ENCODE data around the gene UBASH3B.

UBASH3B gene

DNA sequence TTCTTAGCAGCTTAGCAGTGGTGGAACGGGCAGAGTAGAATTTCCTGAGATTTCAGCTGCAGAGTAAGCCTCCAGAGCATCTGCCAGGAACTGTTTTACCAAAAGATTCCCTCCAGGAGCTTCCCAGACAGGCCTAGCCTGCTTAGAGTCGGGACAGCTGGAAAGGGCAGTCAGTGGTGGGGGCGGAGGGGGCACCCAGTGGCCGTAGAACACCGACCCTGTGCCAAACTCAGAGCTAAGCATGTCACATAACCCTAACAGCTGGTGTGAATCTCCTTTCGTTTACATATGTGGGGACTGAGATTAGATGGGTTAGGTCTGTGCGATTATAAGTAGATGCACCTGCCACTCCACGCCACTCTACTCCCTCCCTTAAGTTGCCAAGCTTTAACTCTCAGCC lies 102.8 kb downstream of the UBASH3B start:
- no peak for TF ChIP-seq CREB1 (IDR thresholded peaks at IDR 0.05; ENCODE audit: low read depth)
- TF ChIP-seq CEBPB (IDR thresholded peaks at IDR 0.05) = no peak
- TF ChIP-seq, protein P1, sequence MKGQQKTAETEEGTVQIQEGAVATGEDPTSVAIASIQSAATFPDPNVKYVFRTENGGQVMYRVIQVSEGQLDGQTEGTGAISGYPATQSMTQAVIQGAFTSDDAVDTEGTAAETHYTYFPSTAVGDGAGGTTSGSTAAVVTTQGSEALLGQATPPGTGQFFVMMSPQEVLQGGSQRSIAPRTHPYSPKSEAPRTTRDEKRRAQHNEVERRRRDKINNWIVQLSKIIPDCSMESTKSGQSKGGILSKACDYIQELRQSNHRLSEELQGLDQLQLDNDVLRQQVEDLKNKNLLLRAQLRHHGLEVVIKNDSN (IDR thresholded peaks at IDR 0.05) = no peak
- TF ChIP-seq TAF1 (IDR thresholded peaks at IDR 0.05; ENCODE audit: low read depth) = no peak
- TF ChIP-seq TCF12 (IDR thresholded peaks at IDR 0.05; ENCODE audit: low read depth) = no peak
- no peak for TF ChIP-seq TEAD4 (IDR thresholded peaks at IDR 0.05)
- no peak for TF ChIP-seq FOXM1 (IDR thresholded peaks at IDR 0.05; ENCODE audit: borderline replicate concordance, low read depth)
- no peak for TF ChIP-seq NFIC (IDR thresholded peaks at IDR 0.05)
- TF ChIP-seq, protein P2, sequence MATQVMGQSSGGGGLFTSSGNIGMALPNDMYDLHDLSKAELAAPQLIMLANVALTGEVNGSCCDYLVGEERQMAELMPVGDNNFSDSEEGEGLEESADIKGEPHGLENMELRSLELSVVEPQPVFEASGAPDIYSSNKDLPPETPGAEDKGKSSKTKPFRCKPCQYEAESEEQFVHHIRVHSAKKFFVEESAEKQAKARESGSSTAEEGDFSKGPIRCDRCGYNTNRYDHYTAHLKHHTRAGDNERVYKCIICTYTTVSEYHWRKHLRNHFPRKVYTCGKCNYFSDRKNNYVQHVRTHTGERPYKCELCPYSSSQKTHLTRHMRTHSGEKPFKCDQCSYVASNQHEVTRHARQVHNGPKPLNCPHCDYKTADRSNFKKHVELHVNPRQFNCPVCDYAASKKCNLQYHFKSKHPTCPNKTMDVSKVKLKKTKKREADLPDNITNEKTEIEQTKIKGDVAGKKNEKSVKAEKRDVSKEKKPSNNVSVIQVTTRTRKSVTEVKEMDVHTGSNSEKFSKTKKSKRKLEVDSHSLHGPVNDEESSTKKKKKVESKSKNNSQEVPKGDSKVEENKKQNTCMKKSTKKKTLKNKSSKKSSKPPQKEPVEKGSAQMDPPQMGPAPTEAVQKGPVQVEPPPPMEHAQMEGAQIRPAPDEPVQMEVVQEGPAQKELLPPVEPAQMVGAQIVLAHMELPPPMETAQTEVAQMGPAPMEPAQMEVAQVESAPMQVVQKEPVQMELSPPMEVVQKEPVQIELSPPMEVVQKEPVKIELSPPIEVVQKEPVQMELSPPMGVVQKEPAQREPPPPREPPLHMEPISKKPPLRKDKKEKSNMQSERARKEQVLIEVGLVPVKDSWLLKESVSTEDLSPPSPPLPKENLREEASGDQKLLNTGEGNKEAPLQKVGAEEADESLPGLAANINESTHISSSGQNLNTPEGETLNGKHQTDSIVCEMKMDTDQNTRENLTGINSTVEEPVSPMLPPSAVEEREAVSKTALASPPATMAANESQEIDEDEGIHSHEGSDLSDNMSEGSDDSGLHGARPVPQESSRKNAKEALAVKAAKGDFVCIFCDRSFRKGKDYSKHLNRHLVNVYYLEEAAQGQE (IDR thresholded peaks at IDR 0.05; ENCODE audit: low read depth) = no peak
- no peak for TF ChIP-seq YY1 (IDR thresholded peaks at IDR 0.05; ENCODE audit: low read depth)
- TF ChIP-seq, protein P3, sequence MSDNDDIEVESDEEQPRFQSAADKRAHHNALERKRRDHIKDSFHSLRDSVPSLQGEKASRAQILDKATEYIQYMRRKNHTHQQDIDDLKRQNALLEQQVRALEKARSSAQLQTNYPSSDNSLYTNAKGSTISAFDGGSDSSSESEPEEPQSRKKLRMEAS (IDR thresholded peaks at IDR 0.05) = no peak
- no peak for TF ChIP-seq EGR1 (IDR thresholded peaks at IDR 0.05)
- no peak for TF ChIP-seq RAD21 (IDR thresholded peaks at IDR 0.05; ENCODE audit: low read depth)

DNA sequence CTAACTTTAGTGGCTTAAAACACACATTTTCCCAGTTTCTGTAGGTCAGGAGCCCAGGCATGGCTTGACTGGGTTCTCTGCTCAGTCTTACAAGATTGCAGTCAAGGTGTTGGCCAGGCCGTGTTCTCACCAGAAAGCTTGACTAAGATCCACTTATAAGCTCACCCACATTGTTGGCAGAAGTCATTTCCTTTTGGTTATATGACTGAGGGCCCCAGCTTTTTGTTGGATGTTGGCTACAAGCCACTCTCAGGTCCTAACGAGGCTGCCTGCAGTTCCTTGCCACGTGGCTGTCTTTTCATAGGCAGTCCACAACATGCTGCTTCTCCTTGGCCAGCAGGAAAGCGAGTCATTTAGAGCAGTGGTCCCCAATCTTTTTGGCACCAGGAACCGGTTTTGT lies 103.5 kb downstream of the UBASH3B start:
- no peak for TF ChIP-seq FOXM1 (IDR thresholded peaks at IDR 0.05; ENCODE audit: borderline replicate concordance, low read depth)
- TF ChIP-seq, protein P1 (IDR thresholded peaks at IDR 0.05) = no peak
- TF ChIP-seq YY1 (IDR thresholded peaks at IDR 0.05; ENCODE audit: low read depth) = no peak
- TF ChIP-seq CEBPB (IDR thresholded peaks at IDR 0.05) = no peak
- TF ChIP-seq NFIC (IDR thresholded peaks at IDR 0.05) = no peak
- TF ChIP-seq EP300 (IDR thresholded peaks at IDR 0.05; ENCODE audit: borderline replicate concordance) = no peak
- no peak for TF ChIP-seq TAF1 (IDR thresholded peaks at IDR 0.05; ENCODE audit: low read depth)
- TF ChIP-seq, protein P3 (IDR thresholded peaks at IDR 0.05) = no peak
- no peak for TF ChIP-seq TCF12 (IDR thresholded peaks at IDR 0.05; ENCODE audit: low read depth)

DNA sequence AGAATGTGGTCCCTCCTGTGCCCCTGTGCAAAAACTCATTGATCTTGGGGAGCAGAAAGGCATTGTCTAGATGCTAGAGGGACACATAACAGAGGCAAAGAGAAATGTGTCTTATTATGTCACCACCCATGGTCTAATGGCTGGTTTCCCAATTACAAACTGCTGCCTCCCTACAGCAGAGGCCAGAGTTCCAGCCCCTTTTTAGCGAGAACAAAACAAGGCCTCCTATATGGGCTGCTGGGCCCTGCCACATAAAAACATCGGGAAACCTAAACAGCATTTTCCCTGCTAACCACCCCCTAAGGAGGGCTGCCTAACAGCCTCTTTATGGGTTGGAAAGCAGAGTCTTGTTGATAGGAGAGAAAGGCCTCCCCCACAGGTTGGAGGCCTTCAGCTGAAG lies 107.6 kb downstream of the UBASH3B start:
- TF ChIP-seq FOXM1 (IDR thresholded peaks at IDR 0.05; ENCODE audit: borderline replicate concordance, low read depth) (no peak), CEBPB (IDR thresholded peaks at IDR 0.05) (no peak), YY1 (IDR thresholded peaks at IDR 0.05; ENCODE audit: low read depth) (no peak), TEAD4 (IDR thresholded peaks at IDR 0.05) (no peak), EP300 (IDR thresholded peaks at IDR 0.05; ENCODE audit: borderline replicate concordance) (no peak), CREB1 (IDR thresholded peaks at IDR 0.05; ENCODE audit: low read depth) (no peak), EGR1 (IDR thresholded peaks at IDR 0.05) (no peak), ZBTB7A (IDR thresholded peaks at IDR 0.05; ENCODE audit: low read depth) (no peak), TAF1 (IDR thresholded peaks at IDR 0.05; ENCODE audit: low read depth) (no peak), TCF12 (IDR thresholded peaks at IDR 0.05; ENCODE audit: low read depth) (no peak), NFIC (IDR thresholded peaks at IDR 0.05) (no peak), RAD21 (IDR thresholded peaks at IDR 0.05; ENCODE audit: low read depth) (no peak)
- TF ChIP-seq, protein P1 (IDR thresholded peaks at IDR 0.05) = no peak
- TF ChIP-seq, protein P2 (IDR thresholded peaks at IDR 0.05; ENCODE audit: low read depth) = no peak
- TF ChIP-seq, protein P3 (IDR thresholded peaks at IDR 0.05) = no peak

DNA sequence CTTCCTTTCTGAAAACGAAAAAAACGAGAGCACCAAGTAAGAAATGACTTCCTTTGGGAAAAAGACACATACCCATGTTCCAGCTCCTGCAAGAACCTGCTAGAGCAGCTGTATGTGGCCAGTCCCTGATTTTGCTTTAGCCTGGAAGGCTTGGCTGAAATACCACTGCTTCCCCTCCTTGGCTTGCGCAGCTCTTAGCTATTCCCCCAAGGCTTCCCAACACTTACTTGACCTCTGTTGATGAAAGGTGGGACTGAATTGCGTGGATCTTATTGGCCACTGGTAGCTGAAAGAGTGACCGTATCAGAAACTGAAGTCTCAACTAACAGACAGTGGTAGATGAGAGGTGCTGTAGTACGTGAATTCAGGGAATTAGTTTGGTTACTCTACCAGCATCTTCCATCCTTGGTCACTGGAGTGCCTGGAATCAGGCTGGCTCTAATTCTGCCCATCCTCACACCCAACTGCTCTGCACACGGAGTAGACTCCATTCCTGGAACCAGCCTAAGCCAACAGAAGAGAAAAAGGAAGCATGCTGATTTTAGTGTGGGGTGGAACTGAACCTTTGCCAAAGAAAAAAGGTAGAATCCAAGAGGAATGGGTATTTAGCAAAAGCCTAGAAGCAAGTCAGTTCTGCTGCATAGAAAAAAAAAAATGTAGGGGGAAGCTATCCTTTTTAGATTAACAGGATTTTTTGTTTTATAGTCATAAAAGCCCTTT lies 109.0 kb downstream of the UBASH3B start:
- no peak for TF ChIP-seq CEBPB (IDR thresholded peaks at IDR 0.05)
- no peak for TF ChIP-seq EP300 (IDR thresholded peaks at IDR 0.05; ENCODE audit: borderline replicate concordance)
- TF ChIP-seq, protein P2 (IDR thresholded peaks at IDR 0.05; ENCODE audit: low read depth) = no peak
- TF ChIP-seq ZBTB7A (IDR thresholded peaks at IDR 0.05; ENCODE audit: low read depth) = no peak
- no peak for TF ChIP-seq RAD21 (IDR thresholded peaks at IDR 0.05; ENCODE audit: low read depth)
- TF ChIP-seq TAF1 (IDR thresholded peaks at IDR 0.05; ENCODE audit: low read depth) = no peak
- TF ChIP-seq, protein P1 (IDR thresholded peaks at IDR 0.05) = no peak
- TF ChIP-seq CREB1 (IDR thresholded peaks at IDR 0.05; ENCODE audit: low read depth) = no peak
- TF ChIP-seq YY1 (IDR thresholded peaks at IDR 0.05; ENCODE audit: low read depth) = no peak
- TF ChIP-seq FOXM1 (IDR thresholded peaks at IDR 0.05; ENCODE audit: borderline replicate concordance, low read depth) = no peak
- no peak for TF ChIP-seq NFIC (IDR thresholded peaks at IDR 0.05)
- TF ChIP-seq, protein P3 (IDR thresholded peaks at IDR 0.05) = no peak
- TF ChIP-seq EGR1 (IDR thresholded peaks at IDR 0.05) = no peak
- no peak for TF ChIP-seq TEAD4 (IDR thresholded peaks at IDR 0.05)
- TF ChIP-seq TCF12 (IDR thresholded peaks at IDR 0.05; ENCODE audit: low read depth) = no peak
